Activated naive CD4-positive, alpha-beta T cell treated with Interleukin-2 at 50 U/mL for 16 hours (primary cell): ENCODE data around the gene ZNF181.
A peak's percentile ranks its signal among the peaks of the same experiment; 100 is the strongest.

Source experiments
- DNase-seq: peaks from one replicate; pipeline ENCODE4 v3.0.0-alpha.2; 2020

Gene ZNF181

GRCh38 chr19:34759218-34759917, 25.3 kb downstream of the ZNF181 start:
- no peak for DNase-seq

DNA sequence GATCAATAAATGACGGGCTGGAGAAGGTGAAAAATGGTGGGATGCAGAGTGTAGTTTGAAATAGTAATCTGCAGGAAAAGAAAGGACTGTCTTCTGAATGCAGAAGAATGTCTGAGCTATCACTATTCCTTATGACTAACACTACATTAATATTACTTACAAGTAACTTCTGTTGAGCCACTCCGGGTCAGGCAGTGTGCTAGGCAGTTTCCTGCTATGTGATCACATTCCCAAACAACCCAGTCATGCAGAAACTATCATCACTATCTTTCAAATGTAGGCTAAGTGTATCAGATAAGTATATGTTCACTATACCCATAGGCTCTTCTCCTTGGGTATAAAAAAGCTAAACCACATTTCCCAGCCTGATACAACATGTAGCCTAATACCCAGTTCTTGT, 32.3 kb downstream of the ZNF181 start:
- DNase-seq: no peak

DNA sequence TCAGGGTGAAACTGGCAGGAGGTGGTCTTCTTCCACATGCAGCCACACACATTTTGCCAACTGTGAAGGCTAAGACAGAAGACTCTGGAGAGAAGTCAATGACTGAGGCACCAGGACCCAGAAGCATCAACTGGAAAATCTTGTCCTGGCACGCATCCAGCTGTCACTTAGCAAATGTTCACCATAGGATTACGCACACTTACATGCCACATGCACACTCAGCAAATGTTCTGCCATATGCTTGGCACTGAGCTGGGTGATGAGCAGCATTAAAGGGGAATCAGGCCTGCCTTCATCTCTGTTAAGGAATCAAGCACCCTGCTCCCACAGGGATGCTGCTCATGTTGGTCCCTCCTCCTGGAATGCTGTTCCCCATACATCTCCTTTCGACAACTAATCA, 33.9 kb downstream of the ZNF181 start:
- no peak for DNase-seq

- peak; percentile 90 for DNase-seq
Observed at GRCh38 chr19:34772697-34773554, 38.9 kb downstream of the ZNF181 start, which contains the start of gene ZNF599. ZNF599 (minus strand) TSS chr19:34773215; CDS start chr19:34772841, 374 bp downstream.

GRCh38 chr19:34773555-34773864, 39.5 kb downstream of the ZNF181 start:
- DNase-seq: no peak

GRCh38 chr19:34774857-34775256, 40.8 kb downstream of the ZNF181 start:
- no peak for DNase-seq

DNA sequence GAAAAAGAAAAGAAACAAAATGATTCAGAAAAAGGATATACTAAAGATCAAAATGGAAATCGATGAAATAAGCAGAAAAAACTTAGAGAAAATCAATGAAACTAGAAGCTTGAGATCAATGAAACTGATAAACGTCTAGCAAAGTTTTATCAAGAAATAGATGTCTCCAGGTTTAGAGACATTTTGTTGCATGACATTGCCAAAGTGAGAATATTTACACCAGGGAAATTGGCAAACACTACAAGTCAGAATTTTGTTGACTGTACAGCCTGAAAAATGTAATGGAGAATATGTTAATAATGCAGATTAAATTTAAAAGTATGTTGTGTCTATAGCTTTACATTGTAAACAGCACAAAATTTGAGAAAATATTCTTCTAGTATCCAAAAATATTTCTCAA, 44.3 kb downstream of the ZNF181 start:
- DNase-seq: no peak

DNA sequence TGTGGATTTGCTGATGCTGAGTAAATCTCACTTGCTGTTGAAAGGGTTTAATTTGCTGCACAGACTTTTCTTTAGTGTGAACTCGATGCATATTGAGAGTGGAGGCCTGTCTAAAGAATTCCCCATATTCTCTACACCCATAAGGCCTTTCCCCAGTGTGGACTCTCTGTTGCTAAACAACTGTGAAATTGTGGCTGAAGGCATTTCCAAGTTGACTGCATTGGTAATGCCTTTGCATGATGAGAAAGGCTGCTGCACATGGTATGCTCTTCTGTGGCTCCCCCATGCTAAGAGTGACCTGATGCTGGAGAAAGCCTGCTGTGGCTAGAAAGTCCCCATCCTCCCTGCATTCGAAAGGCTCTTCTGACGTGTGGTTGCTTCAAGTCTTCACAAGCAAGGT, 45.6 kb downstream of the ZNF181 start:
- DNase-seq: no peak

GRCh38 chr19:34786236-34786635, 52.2 kb downstream of the ZNF181 start:
- no peak for DNase-seq

DNA sequence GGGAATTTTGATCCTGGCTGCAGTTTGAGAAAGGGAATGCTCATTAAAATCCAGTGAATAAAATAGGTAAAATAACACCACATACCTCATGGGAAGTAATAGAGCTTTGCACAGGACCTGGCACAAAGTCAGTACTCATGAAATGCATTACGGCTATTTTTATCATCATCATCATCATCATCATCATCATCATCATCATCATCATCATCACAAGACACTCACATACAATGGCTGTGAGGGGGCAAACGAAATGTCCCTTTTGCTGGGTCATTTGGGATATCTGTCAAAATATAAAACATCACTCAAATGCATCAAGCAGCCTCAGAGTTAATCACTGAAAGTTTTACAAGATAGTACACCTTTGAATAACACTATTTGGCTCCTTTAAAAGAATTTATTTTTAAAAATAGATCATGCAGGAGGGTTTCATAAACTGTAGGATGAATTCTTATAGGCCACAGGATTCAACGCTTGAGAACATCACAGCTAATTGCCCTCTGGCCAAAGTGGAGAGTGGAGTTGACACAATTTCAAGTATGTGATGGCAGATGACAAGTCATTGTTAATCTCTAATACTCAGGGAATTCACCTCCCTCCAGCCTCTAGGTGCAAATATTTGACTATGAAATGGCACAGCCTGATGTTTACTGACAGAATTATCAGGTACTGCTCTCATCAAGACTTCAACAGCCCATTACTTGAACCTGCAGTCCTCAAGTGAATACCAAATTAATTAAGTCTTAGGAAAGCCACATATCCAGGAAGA, 53.2 kb downstream of the ZNF181 start:
- no peak for DNase-seq

- DNase-seq: no peak
Observed at GRCh38 chr19:34788074-34788473, 54.0 kb downstream of the ZNF181 start.

GRCh38 chr19:34793565-34793964, 59.5 kb downstream of the ZNF181 start:
- no peak for DNase-seq

GRCh38 chr19:34794066-34794960, 60.3 kb downstream of the ZNF181 start:
- no peak for DNase-seq
